Neural cell (in vitro differentiated cells): ENCODE data around the gene PRELID3B. TPM values are rescaled to one million over a fixed set of nuclear protein-coding genes. Genes with fewer than 3 reads are reported as not detected.

ENCODE experiments used
- H2AFZ ChIP-seq: fragments of 200-600, 300-800 bp; sonication (generic), shearing (Covaris generic); 2 replicates; pipeline ENCODE4 v1.6.0; 2014; ENCODE audit warnings: low read depth, mild to moderate bottlenecking, antibody characterized with exemption, low read length, moderate library complexity
- H3F3A ChIP-seq: fragments of 200-600 bp; shearing (Covaris generic); 2 replicates; pipeline ENCODE4 v1.6.1; 2016; ENCODE audit warnings: mild to moderate bottlenecking, moderate library complexity, mixed read lengths, antibody characterized with exemption, low read length; ENCODE audit not compliant: insufficient read depth, poor library complexity, severe bottlenecking
- H3K27ac ChIP-seq: fragments of 200-600, 300-800 bp; sonication (generic), shearing (Covaris generic); 2 replicates; pipeline ENCODE4 v1.5.1; 2014; ENCODE audit warnings: mild to moderate bottlenecking, low read length, moderate library complexity
- H3K27me3 ChIP-seq: fragments of 300-800, 200-600 bp; sonication (generic), shearing (Covaris generic); 2 replicates; pipeline ENCODE4 v1.6.0; 2014; ENCODE audit warnings: mild to moderate bottlenecking, low read depth, low read length, moderate library complexity; ENCODE audit not compliant: insufficient read depth
- H3K36me3 ChIP-seq: fragments of 300-800, 200-600 bp; sonication (generic), shearing (Covaris generic); 2 replicates; pipeline ENCODE4 v1.5.1; 2014; ENCODE audit warnings: mild to moderate bottlenecking, antibody characterized with exemption, low read length, moderate library complexity; ENCODE audit not compliant: insufficient read depth
- H3K4me2 ChIP-seq: fragments of 300-800, 200-600 bp; sonication (generic), shearing (Covaris generic); 2 replicates; pipeline ENCODE4 v1.6.0; 2014; ENCODE audit warnings: mild to moderate bottlenecking, low read length
- H3K4me3 ChIP-seq: fragments of 300-800, 200-600 bp; sonication (generic), shearing (Covaris generic); 2 replicates; pipeline ENCODE4 v1.5.1; 2014; ENCODE audit warnings: mild to moderate bottlenecking, low read length, moderate library complexity
- H3K79me2 ChIP-seq: fragments of 200-600 bp; shearing (Covaris generic); replicated peaks from 2 replicates; pipeline ENCODE4 v1.6.0; 2014; ENCODE audit warnings: mild to moderate bottlenecking, low read length, moderate library complexity; ENCODE audit not compliant: insufficient read depth
- H3K9ac ChIP-seq: fragments of 300-800, 200-600 bp; sonication (generic), shearing (Covaris generic); 2 replicates; pipeline ENCODE4 v1.6.1; 2016; ENCODE audit warnings: mild to moderate bottlenecking, low read length, mixed read lengths
- H3K9me2 ChIP-seq: fragments of 200-600 bp; shearing (Covaris generic); 2 replicates; pipeline ENCODE4 v1.6.1; 2016; ENCODE audit warnings: mild to moderate bottlenecking, low read length, mixed read lengths; ENCODE audit not compliant: insufficient read depth
- H3K9me3 ChIP-seq: fragments of 200-600, 300-800 bp; sonication (generic), shearing (Covaris generic); 2 replicates; pipeline ENCODE4 v1.6.1; 2016; ENCODE audit warnings: mild to moderate bottlenecking, mixed run types, low read length, moderate library complexity, mixed read lengths
- H4K20me1 ChIP-seq: fragments of 200-600 bp; shearing (Covaris generic); 2 replicates; pipeline ENCODE4 v1.6.1; 2016; ENCODE audit warnings: mild to moderate bottlenecking, mixed run types; ENCODE audit not compliant: insufficient read depth
- EP300 ChIP-seq: fragments of 450-650 bp; conservative IDR thresholded peaks from 2 replicates; pipeline ENCODE4 v1.6.1; 2014; ENCODE audit warnings: antibody characterized with exemption, mild to moderate bottlenecking, moderate library complexity; ENCODE audit not compliant: poor library complexity, severe bottlenecking
- EZH2 ChIP-seq: fragments of 200-600, 300-800 bp; shearing (Covaris generic), sonication (generic); IDR thresholded peaks from 2 replicates; pipeline ENCODE4 v1.6.1; 2014; ENCODE audit warnings: antibody characterized with exemption, low read length, borderline replicate concordance, mild to moderate bottlenecking; ENCODE audit not compliant: insufficient read depth, poor library complexity, severe bottlenecking
- MXI1 ChIP-seq: fragments of 450-650 bp; conservative IDR thresholded peaks from 2 replicates; pipeline ENCODE4 v1.6.1; 2014; ENCODE audit warnings: antibody characterized with exemption, mild to moderate bottlenecking; ENCODE audit not compliant: poor library complexity, severe bottlenecking
- POLR2AphosphoS5 ChIP-seq: IDR thresholded peaks from 2 replicates; pipeline ENCODE4 v1.6.1; 2012
- RAD21 ChIP-seq: fragments of 450-650 bp; conservative IDR thresholded peaks from 2 replicates; pipeline ENCODE4 v1.6.1; 2014; ENCODE audit warnings: antibody characterized with exemption, mild to moderate bottlenecking, moderate library complexity
- SMC3 ChIP-seq: fragments of 450-650 bp; conservative IDR thresholded peaks from 2 replicates; pipeline ENCODE4 v1.6.1; 2014; ENCODE audit warnings: antibody characterized with exemption, mild to moderate bottlenecking, moderate library complexity; ENCODE audit not compliant: poor library complexity
- TAF1 ChIP-seq: IDR thresholded peaks from 2 replicates; pipeline ENCODE4 v1.6.1; 2012; ENCODE audit warnings: low read depth
- polyA plus RNA-seq: library from polyadenylated mRNA; depleted of rRNA; stranded (reverse); fragments of >200 nt; gene quantifications from 2 replicates; pipeline ENCODE4 v1.2.3, GENCODE V29; 2014
- TF ChIP-seq, protein P1 (sequence below): IDR thresholded peaks from 2 replicates; pipeline ENCODE4 v1.6.1; 2012; ENCODE audit warnings: borderline replicate concordance
- TF ChIP-seq, protein P2 (sequence below): fragments of 450-650 bp; IDR thresholded peaks from 2 replicates; pipeline ENCODE4 v1.5.1; 2014; ENCODE audit warnings: antibody characterized with exemption, mild to moderate bottlenecking, moderate library complexity; ENCODE audit not compliant: poor library complexity, severe bottlenecking

PRELID3B gene
- polyA plus RNA-seq, 1 donor from 2014 or later = 50.5 TPM

DNA sequence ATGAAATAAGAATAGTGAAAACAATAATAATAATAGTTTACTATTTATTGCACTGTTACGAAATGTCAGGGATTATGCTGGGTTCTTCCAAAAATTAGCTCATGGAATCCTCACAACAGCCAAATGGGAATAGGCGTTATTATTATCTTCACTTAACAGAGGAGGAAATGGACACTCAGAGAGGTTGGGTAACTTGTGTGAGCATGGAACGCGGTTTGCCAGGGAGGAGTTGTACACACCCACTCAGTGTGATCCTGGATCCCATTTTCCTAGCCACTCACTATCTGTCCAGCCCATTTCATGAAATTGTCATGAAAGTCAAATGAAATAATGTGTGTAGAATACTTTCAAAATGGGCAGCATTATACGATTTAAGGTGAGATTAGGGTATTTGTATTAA lies 56.9 kb downstream of the PRELID3B start:
- no peaks in the 10 kb centered on the region for H3K27me3 ChIP-seq
- H3K9me3 ChIP-seq = no peaks in the 10 kb centered on the region
- no peak overlapping the region for H2AFZ ChIP-seq
- H3F3A ChIP-seq = no peaks in the 10 kb centered on the region
- H3K4me3 ChIP-seq = no peak overlapping the region
- H3K4me2 ChIP-seq = no peak overlapping the region
- H3K9ac ChIP-seq = no peak overlapping the region
- TF ChIP-seq, protein P1, sequence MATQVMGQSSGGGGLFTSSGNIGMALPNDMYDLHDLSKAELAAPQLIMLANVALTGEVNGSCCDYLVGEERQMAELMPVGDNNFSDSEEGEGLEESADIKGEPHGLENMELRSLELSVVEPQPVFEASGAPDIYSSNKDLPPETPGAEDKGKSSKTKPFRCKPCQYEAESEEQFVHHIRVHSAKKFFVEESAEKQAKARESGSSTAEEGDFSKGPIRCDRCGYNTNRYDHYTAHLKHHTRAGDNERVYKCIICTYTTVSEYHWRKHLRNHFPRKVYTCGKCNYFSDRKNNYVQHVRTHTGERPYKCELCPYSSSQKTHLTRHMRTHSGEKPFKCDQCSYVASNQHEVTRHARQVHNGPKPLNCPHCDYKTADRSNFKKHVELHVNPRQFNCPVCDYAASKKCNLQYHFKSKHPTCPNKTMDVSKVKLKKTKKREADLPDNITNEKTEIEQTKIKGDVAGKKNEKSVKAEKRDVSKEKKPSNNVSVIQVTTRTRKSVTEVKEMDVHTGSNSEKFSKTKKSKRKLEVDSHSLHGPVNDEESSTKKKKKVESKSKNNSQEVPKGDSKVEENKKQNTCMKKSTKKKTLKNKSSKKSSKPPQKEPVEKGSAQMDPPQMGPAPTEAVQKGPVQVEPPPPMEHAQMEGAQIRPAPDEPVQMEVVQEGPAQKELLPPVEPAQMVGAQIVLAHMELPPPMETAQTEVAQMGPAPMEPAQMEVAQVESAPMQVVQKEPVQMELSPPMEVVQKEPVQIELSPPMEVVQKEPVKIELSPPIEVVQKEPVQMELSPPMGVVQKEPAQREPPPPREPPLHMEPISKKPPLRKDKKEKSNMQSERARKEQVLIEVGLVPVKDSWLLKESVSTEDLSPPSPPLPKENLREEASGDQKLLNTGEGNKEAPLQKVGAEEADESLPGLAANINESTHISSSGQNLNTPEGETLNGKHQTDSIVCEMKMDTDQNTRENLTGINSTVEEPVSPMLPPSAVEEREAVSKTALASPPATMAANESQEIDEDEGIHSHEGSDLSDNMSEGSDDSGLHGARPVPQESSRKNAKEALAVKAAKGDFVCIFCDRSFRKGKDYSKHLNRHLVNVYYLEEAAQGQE = no peak
- TF ChIP-seq EZH2 (no peak), TAF1 (no peak), MXI1 (no peak), EP300 (no peak), SMC3 (no peak), POLR2AphosphoS5 (no peak), RAD21 (no peak)
- TF ChIP-seq, protein P2, sequence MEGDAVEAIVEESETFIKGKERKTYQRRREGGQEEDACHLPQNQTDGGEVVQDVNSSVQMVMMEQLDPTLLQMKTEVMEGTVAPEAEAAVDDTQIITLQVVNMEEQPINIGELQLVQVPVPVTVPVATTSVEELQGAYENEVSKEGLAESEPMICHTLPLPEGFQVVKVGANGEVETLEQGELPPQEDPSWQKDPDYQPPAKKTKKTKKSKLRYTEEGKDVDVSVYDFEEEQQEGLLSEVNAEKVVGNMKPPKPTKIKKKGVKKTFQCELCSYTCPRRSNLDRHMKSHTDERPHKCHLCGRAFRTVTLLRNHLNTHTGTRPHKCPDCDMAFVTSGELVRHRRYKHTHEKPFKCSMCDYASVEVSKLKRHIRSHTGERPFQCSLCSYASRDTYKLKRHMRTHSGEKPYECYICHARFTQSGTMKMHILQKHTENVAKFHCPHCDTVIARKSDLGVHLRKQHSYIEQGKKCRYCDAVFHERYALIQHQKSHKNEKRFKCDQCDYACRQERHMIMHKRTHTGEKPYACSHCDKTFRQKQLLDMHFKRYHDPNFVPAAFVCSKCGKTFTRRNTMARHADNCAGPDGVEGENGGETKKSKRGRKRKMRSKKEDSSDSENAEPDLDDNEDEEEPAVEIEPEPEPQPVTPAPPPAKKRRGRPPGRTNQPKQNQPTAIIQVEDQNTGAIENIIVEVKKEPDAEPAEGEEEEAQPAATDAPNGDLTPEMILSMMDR = no peak
- peaks cover 25% of the 10 kb centered on the region for H3K79me2 ChIP-seq
- H3K27ac ChIP-seq = no peak overlapping the region
- no peaks in the 10 kb centered on the region for H3K9me2 ChIP-seq
- no peaks in the 10 kb centered on the region for H4K20me1 ChIP-seq
- peaks cover under 1% of the 10 kb centered on the region for H3K36me3 ChIP-seq

DNA sequence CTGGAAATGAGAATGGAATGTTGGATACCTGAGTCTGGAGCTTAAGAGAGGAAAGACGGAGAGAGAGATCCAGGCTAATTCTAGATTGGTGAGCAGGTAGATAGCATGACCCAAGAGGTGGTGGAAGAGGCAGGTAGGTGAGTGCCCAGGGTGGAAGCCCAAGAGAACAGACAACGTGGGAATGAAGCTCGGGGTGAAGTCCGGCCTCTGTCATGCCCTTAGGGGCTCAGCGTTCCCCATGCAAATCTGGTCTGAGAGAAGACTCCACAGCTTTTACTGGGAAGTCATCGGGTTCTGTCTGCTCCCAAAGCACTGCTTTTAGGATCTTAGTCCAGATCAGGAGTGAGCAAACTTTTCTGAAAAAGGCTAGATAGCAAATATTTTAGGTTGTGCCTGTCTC lies 57.9 kb downstream of the PRELID3B start:
- no peak overlapping the region for H3K9ac ChIP-seq
- no peaks in the 10 kb centered on the region for H3K36me3 ChIP-seq
- H3K27me3 ChIP-seq = no peaks in the 10 kb centered on the region
- no peaks in the 10 kb centered on the region for H3K9me3 ChIP-seq
- TF ChIP-seq MXI1 (no peak), SMC3 (no peak), RAD21 (no peak), EZH2 (no peak)
- TF ChIP-seq, protein P1 = no peak
- TF ChIP-seq, protein P2 = no peak
- H4K20me1 ChIP-seq = no peaks in the 10 kb centered on the region
- H3K4me3 ChIP-seq = no peak overlapping the region
- no peak overlapping the region for H2AFZ ChIP-seq
- H3K9me2 ChIP-seq = no peaks in the 10 kb centered on the region
- no peak overlapping the region for H3K4me2 ChIP-seq
- H3K79me2 ChIP-seq = peaks cover 25% of the 10 kb centered on the region
- no peaks in the 10 kb centered on the region for H3F3A ChIP-seq
- no peak overlapping the region for H3K27ac ChIP-seq
